B cell (primary cell): ENCODE data around the gene PAK4. TPM values are rescaled to one million over a fixed set of nuclear protein-coding genes. Genes with fewer than 3 reads are reported as not detected.

Experiments used
- ATAC-seq: fragments of 200-7000 bp; cut with Tn5 transposase; one replicate; pipeline ENCODE4 v1.10.0; 2021; ENCODE audit warnings: low read depth, mild to moderate bottlenecking, moderate number of reproducible peaks, moderate library complexity
- CTCF ChIA-PET: fragments of 350-600 bp; sonication (Branson Sonifier 250); formaldehyde crosslinking; loops from one replicate; lab custom pipeline; 2021; ENCODE audit warnings: antibody characterized with exemption, inconsistent platforms; lab: Charles Lee
- POLR2A ChIA-PET: fragments of 350-600 bp; sonication (Branson Sonifier 250); formaldehyde crosslinking; loops from one replicate; lab custom pipeline; 2021; ENCODE audit warnings: antibody characterized with exemption; lab: Charles Lee
- DNase-seq: peaks from one replicate; pipeline ENCODE4 v3.0.0; 2013
- H2AFZ ChIP-seq: 2 replicates; pipeline ENCODE4 v1.6.1; 2012; ENCODE audit warnings: mild to moderate bottlenecking, low read depth, low read length; ENCODE audit not compliant: insufficient read depth, poor library complexity, severe bottlenecking
- H3K27ac ChIP-seq, 2 donors: 1 replicate in 1 of 2; 2 replicates in 1 of 2; pipeline ENCODE4 v1.5.1; 2012 to 2013; ENCODE audit warnings: low read length in 2 of 2, mild to moderate bottlenecking in 2 of 2, moderate library complexity in 1 of 2
- H3K27me3 ChIP-seq, 4 experiments: fragments of 200-600 bp in 1 of 4; sonication (generic) in 1 of 4; replicated peaks in 1 of 4; 1 replicate in 2 of 4; 2 replicates in 2 of 4; pipeline versions ENCODE4 v1.6.1 to v1.7.0; 2013 to 2016; ENCODE audit warnings: low read length in 3 of 4, mild to moderate bottlenecking in 2 of 4, mixed read lengths in 1 of 4, moderate library complexity in 1 of 4; ENCODE audit not compliant: insufficient read depth in 4 of 4, control insufficient read depth in 3 of 4; ENCODE audit errors: control extremely low read depth in 1 of 4
- H3K36me3 ChIP-seq, 2 experiments: replicated peaks in 1 of 2; 1 replicate in 1 of 2; 2 replicates in 1 of 2; pipeline versions ENCODE4 v1.6.1 to v1.7.1; 2013; ENCODE audit warnings: low read length in 1 of 2; ENCODE audit not compliant: insufficient read depth in 2 of 2, control insufficient read depth in 1 of 2; ENCODE audit errors: control extremely low read depth in 1 of 2, extremely low read depth in 1 of 2
- H3K4me1 ChIP-seq, 2 donors: fragments of 200-600 bp in 1 of 2; sonication (generic) in 1 of 2; 1 replicate in 1 of 2; 2 replicates in 1 of 2; pipeline versions ENCODE4 v1.5.1 to v1.6.1; 2013 to 2017; ENCODE audit warnings: low read length in 2 of 2; ENCODE audit not compliant: control insufficient read depth in 2 of 2, insufficient read depth in 2 of 2
- H3K4me2 ChIP-seq: replicated peaks from 2 replicates; pipeline ENCODE3; 2012; ENCODE audit warnings: mild to moderate bottlenecking, low read depth, low read length; ENCODE audit not compliant: poor library complexity, severe bottlenecking
- H3K4me3 ChIP-seq, 5 experiments: fragments of 200-600 bp in 1 of 5; sonication (generic) in 1 of 5; 1 replicate in 3 of 5; 2 replicates in 2 of 5; pipeline versions ENCODE4 v1.5.1 to v1.7.0; 2011 to 2016; ENCODE audit warnings: low read length in 4 of 5, mild to moderate bottlenecking in 4 of 5, low read depth in 2 of 5, control low read depth in 1 of 5, moderate library complexity in 1 of 5; ENCODE audit not compliant: insufficient read depth in 1 of 5; ENCODE audit errors: control extremely low read depth in 1 of 5, extremely low read depth in 1 of 5
- H3K79me2 ChIP-seq: fragments of 200-600 bp; sonication (generic); one replicate; pipeline ENCODE4 v1.6.0; 2016; ENCODE audit warnings: low read length; ENCODE audit not compliant: control insufficient read depth, insufficient read depth
- H3K9ac ChIP-seq: fragments of 200-600 bp; sonication (generic); 2 replicates; pipeline ENCODE4 v1.6.1; 2017; ENCODE audit warnings: mild to moderate bottlenecking, low read length, moderate library complexity
- H3K9me3 ChIP-seq, 3 donors: one replicate each; pipeline versions ENCODE4 v1.6.1 to v1.7.1; 2013; ENCODE audit warnings: low read length in 2 of 3; ENCODE audit not compliant: control insufficient read depth in 2 of 3, insufficient read depth in 1 of 3; ENCODE audit errors: control extremely low read depth in 1 of 3
- H4K20me1 ChIP-seq: 2 replicates; pipeline ENCODE4 v1.6.0; 2012; ENCODE audit warnings: mild to moderate bottlenecking, low read length; ENCODE audit not compliant: insufficient read depth, control insufficient read depth, poor library complexity, severe bottlenecking
- H3K27ac Mint-ChIP-seq: one replicate; pipeline ENCODE4 v1.8.0; 2021; ENCODE audit warnings: mixed read lengths
- H3K27me3 Mint-ChIP-seq: one replicate; pipeline ENCODE4 v1.8.0; 2021; ENCODE audit warnings: mixed read lengths
- H3K4me1 Mint-ChIP-seq: one replicate; pipeline ENCODE4 v1.8.0; 2021; ENCODE audit warnings: mixed read lengths
- H3K4me3 Mint-ChIP-seq: one replicate; pipeline ENCODE4 v1.8.0; 2021; ENCODE audit warnings: mixed read lengths
- H3K9me3 Mint-ChIP-seq: one replicate; pipeline ENCODE4 v1.8.0; 2022; ENCODE audit warnings: mixed read lengths; ENCODE audit not compliant: insufficient read depth
- EZH2 ChIP-seq: IDR thresholded peaks from 2 replicates; pipeline ENCODE4 v1.6.1; 2012; ENCODE audit warnings: borderline replicate concordance, low read depth, mild to moderate bottlenecking, moderate library complexity, low read length; ENCODE audit not compliant: insufficient read depth, poor library complexity, severe bottlenecking
- WGBS: methylation state at CpG from one replicate; pipeline ENCODE4 v1.1.5; 2013; ENCODE audit warnings: missing lambda C conversion rate; ENCODE audit not compliant: insufficient coverage; 5-methylcytosine and 5-hydroxymethylcytosine counted together
- intact Hi-C: fragments of 100-400 bp; cut with micrococcal nuclease; formaldehyde crosslinking; loops from one replicate; pipeline ENCODE4 v1.10.0; 2022
- polyA plus RNA-seq: library from polyadenylated mRNA; depleted of rRNA; stranded (reverse); fragments of >200 nt; gene quantifications from 2 replicates; pipeline ENCODE4 v1.2.3, GENCODE V29; 2012
- total RNA-seq, 2 donors: library from RNA; stranded (reverse); fragments of 120-200 nt in 1 of 2; gene quantifications; 1 replicate in 1 of 2; 2 replicates in 1 of 2; pipeline versions ENCODE4 v1.2.3 to v1.2.4, GENCODE V29; 2013 to 2022
- TF ChIP-seq, protein P1 (sequence below): fragments of 200-600 bp; IDR thresholded peaks from one replicate; pipeline ENCODE4 v1.8.0; 2022; ENCODE audit warnings: antibody characterized with exemption, mild to moderate bottlenecking

Gene PAK4
- total and polyA plus RNA-seq, 2 donors (not counting 1 experiment from before 2014, with no cell fraction given): 12.0 to 23.3 TPM

GRCh38 chr19:39164289-39164688 is 38.7 kb downstream of the PAK4 start:
- Histone ChIP-seq H3K9ac (no peak overlapping the region), H3K9me3 (no peaks in the 10 kb centered on the region), H3K4me2 (no peak overlapping the region), H3K4me3 (no peak overlapping the region), H4K20me1 (peaks cover 22% of the 10 kb centered on the region), H3K27me3 (no peaks in the 10 kb centered on the region), H3K27ac (no peak overlapping the region), H3K4me1 (no peaks in the 10 kb centered on the region), H3K36me3 (no peaks in the 10 kb centered on the region), H3K79me2 (peaks cover 12% of the 10 kb centered on the region), H2AFZ (no peak overlapping the region)
- DNase-seq (no peak), ATAC-seq (no peak)
- Mint-ChIP-seq H3K4me3 (no peak overlapping the region), H3K4me1 (peaks cover 2% of the 10 kb centered on the region), H3K27ac (no peak overlapping the region), H3K27me3 (no peaks in the 10 kb centered on the region), H3K9me3 (no peaks in the 10 kb centered on the region)
- 94% methylated on average over 5 of the region's 6 CpGs for WGBS
- ChIA-PET CTCF (no interaction called here), POLR2A (interaction anchor here (0.6 kb wide), 1 partner anchor 172 kb away, joined by 10 read pairs; the partner anchor contains the start of gene GMFG)
- TF ChIP-seq, protein P1, sequence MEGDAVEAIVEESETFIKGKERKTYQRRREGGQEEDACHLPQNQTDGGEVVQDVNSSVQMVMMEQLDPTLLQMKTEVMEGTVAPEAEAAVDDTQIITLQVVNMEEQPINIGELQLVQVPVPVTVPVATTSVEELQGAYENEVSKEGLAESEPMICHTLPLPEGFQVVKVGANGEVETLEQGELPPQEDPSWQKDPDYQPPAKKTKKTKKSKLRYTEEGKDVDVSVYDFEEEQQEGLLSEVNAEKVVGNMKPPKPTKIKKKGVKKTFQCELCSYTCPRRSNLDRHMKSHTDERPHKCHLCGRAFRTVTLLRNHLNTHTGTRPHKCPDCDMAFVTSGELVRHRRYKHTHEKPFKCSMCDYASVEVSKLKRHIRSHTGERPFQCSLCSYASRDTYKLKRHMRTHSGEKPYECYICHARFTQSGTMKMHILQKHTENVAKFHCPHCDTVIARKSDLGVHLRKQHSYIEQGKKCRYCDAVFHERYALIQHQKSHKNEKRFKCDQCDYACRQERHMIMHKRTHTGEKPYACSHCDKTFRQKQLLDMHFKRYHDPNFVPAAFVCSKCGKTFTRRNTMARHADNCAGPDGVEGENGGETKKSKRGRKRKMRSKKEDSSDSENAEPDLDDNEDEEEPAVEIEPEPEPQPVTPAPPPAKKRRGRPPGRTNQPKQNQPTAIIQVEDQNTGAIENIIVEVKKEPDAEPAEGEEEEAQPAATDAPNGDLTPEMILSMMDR: no peak
- no peak for TF ChIP-seq EZH2
- intact Hi-C loops: no loop called here

DNA sequence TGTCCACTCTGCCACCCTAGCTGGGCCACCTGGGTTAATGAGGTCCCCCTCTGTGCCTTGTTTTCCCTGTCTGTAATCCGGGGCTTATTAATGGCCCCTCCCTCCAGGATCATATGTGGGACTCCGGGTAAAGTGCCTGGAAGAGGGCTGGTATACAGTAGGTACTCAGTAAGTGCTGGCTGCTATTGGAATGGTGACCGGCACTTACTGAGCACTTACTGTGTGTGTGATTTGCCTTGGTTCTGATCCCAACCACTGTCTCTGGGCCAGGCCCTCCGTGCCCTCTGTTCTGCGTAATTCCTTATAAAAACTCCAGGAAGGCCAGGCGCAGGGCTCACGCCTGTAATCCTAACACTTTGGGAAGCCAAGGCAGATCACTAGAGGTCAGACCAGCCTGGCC is 40.3 kb downstream of the PAK4 start:
- DNase-seq (no peak), ATAC-seq (no peak)
- POLR2A ChIA-PET: no interaction called here
- H3K9me3 Mint-ChIP-seq: no peaks in the 10 kb centered on the region
- no peak overlapping the region for H3K4me3 ChIP-seq
- intact Hi-C loops: no loop called here
- H3K36me3 ChIP-seq: peaks cover 0 to 7% of the 10 kb centered on the region in 2 experiments
- no peak overlapping the region for H3K27ac ChIP-seq
- no peaks in the 10 kb centered on the region for H3K4me1 ChIP-seq
- no peak overlapping the region for H3K4me2 ChIP-seq
- no peak overlapping the region for H3K27ac Mint-ChIP-seq
- 100% methylated on average over 7 of the region's 7 CpGs for WGBS
- H4K20me1 ChIP-seq: peaks cover 9% of the 10 kb centered on the region
- H3K4me1 Mint-ChIP-seq: no peaks in the 10 kb centered on the region
- H3K4me3 Mint-ChIP-seq: no peak overlapping the region
- CTCF ChIA-PET: no interaction called here
- no peak for TF ChIP-seq EZH2
- TF ChIP-seq, protein P1: no peak
- no peaks in the 10 kb centered on the region for H3K27me3 Mint-ChIP-seq
- H3K27me3 ChIP-seq: no peaks in the 10 kb centered on the region
- H3K9me3 ChIP-seq: no peaks in the 10 kb centered on the region
- H3K79me2 ChIP-seq: peaks cover 11% of the 10 kb centered on the region
- no peak overlapping the region for H2AFZ ChIP-seq
- H3K9ac ChIP-seq: no peak overlapping the region
